H9 (cell line): ENCODE data around the gene ARMC10. TPM values are rescaled to one million over a fixed set of nuclear protein-coding genes. Genes with fewer than 3 reads are reported as not detected.

Source experiments
- DNase-seq: peaks from one replicate; pipeline ENCODE4 v3.0.0-alpha.2; 2017
- H2AFZ ChIP-seq: one replicate; pipeline ENCODE4 v1.6.1; 2013; ENCODE audit warnings: mild to moderate bottlenecking, low read length, control low read depth, moderate library complexity
- H2AK5ac ChIP-seq: 2 replicates; pipeline ENCODE4 v1.6.1; 2013; ENCODE audit warnings: low read length, control low read depth, mixed read lengths; ENCODE audit not compliant: insufficient read length
- H2BK120ac ChIP-seq: one replicate; pipeline ENCODE4 v1.6.1; 2013; ENCODE audit warnings: low read depth, mild to moderate bottlenecking, low read length, control low read depth, inconsistent platforms; ENCODE audit not compliant: poor library complexity, severe bottlenecking
- H2BK12ac ChIP-seq: 2 replicates; pipeline ENCODE4 v1.6.1; 2013; ENCODE audit warnings: low read length, control low read depth, mixed read lengths, low read depth; ENCODE audit not compliant: insufficient read length
- H2BK15ac ChIP-seq: 2 replicates; pipeline ENCODE4 v1.6.1; 2013; ENCODE audit warnings: low read depth, low read length, control low read depth
- H2BK20ac ChIP-seq: one replicate; pipeline ENCODE4 v1.6.1; 2013; ENCODE audit warnings: low read depth, mild to moderate bottlenecking, low read length, control low read depth, inconsistent platforms; ENCODE audit not compliant: poor library complexity, severe bottlenecking
- H2BK5ac ChIP-seq: 2 replicates; pipeline ENCODE4 v1.6.1; 2013; ENCODE audit warnings: low read length, control low read depth, mixed read lengths; ENCODE audit not compliant: insufficient read length
- H3K14ac ChIP-seq: 2 replicates; pipeline ENCODE4 v1.6.1; 2013; ENCODE audit warnings: low read length, control low read depth; ENCODE audit not compliant: insufficient read depth
- H3K18ac ChIP-seq: 2 replicates; pipeline ENCODE4 v1.6.1; 2013; ENCODE audit warnings: low read depth, mild to moderate bottlenecking, mixed read lengths, low read length, control low read depth; ENCODE audit not compliant: insufficient read length
- H3K23ac ChIP-seq: 2 replicates; pipeline ENCODE4 v1.6.1; 2013; ENCODE audit warnings: low read length, control low read depth, mixed read lengths, low read depth; ENCODE audit not compliant: insufficient read length
- H3K23me2 ChIP-seq: 2 replicates; pipeline ENCODE4 v1.6.1; 2013; ENCODE audit warnings: low read depth, mild to moderate bottlenecking, mixed read lengths, low read length, control low read depth; ENCODE audit not compliant: insufficient read length, poor library complexity, severe bottlenecking
- H3K27ac ChIP-seq: 2 replicates; pipeline ENCODE4 v1.5.1; 2013; ENCODE audit warnings: low read length, control low read depth, mixed read lengths, low read depth; ENCODE audit not compliant: insufficient read length
- H3K27me3 ChIP-seq: 2 replicates; pipeline ENCODE4 v1.6.1; 2013; ENCODE audit warnings: low read length, control low read depth, inconsistent platforms; ENCODE audit not compliant: insufficient read depth
- H3K4ac ChIP-seq: 2 replicates; pipeline ENCODE4 v1.6.1; 2013; ENCODE audit warnings: low read depth, mild to moderate bottlenecking, control low read depth, inconsistent platforms, low read length, moderate library complexity
- H3K4me1 ChIP-seq: 2 replicates; pipeline ENCODE4 v1.6.1; 2013; ENCODE audit warnings: low read length, control low read depth, inconsistent platforms; ENCODE audit not compliant: insufficient read depth
- H3K4me2 ChIP-seq: 2 replicates; pipeline ENCODE4 v1.6.1; 2013; ENCODE audit warnings: low read length, control low read depth, mixed read lengths; ENCODE audit not compliant: insufficient read length, insufficient read depth
- H3K56ac ChIP-seq: 2 replicates; pipeline ENCODE4 v1.6.1; 2013; ENCODE audit warnings: low read depth, mild to moderate bottlenecking, mixed read lengths, low read length, control low read depth; ENCODE audit not compliant: insufficient read length
- H3K79me1 ChIP-seq: 2 replicates; pipeline ENCODE4 v1.6.1; 2013; ENCODE audit warnings: low read depth, mild to moderate bottlenecking, moderate library complexity, low read length, control low read depth, inconsistent platforms; ENCODE audit not compliant: insufficient read depth, poor library complexity, severe bottlenecking
- H3K79me2 ChIP-seq: 2 replicates; pipeline ENCODE4 v1.6.1; 2013; ENCODE audit warnings: low read length, control low read depth, inconsistent platforms; ENCODE audit not compliant: insufficient read depth
- H3K9ac ChIP-seq: 2 replicates; pipeline ENCODE4 v1.6.1; 2013; ENCODE audit warnings: low read length, control low read depth, mixed read lengths; ENCODE audit not compliant: insufficient read length; ENCODE audit errors: extremely low read depth
- H3K9me3 ChIP-seq: one replicate; pipeline ENCODE4 v1.6.1; 2013; ENCODE audit warnings: low read depth, low read length, inconsistent platforms; ENCODE audit not compliant: control insufficient read depth
- H3T11ph ChIP-seq: one replicate; pipeline ENCODE4 v1.6.1; 2013; ENCODE audit warnings: mild to moderate bottlenecking, low read length, control low read depth, inconsistent platforms
- H4K20me1 ChIP-seq: one replicate; pipeline ENCODE4 v1.6.1; 2013; ENCODE audit not compliant: control insufficient read depth, insufficient read length, insufficient read depth
- H4K5ac ChIP-seq: 2 replicates; pipeline ENCODE4 v1.6.1; 2013; ENCODE audit warnings: low read depth, mild to moderate bottlenecking, mixed read lengths, low read length, control low read depth; ENCODE audit not compliant: insufficient read length
- H4K8ac ChIP-seq: replicated peaks from 2 replicates; pipeline ENCODE4 v1.6.1; 2013; ENCODE audit warnings: low read length, control low read depth, mixed read lengths, low read depth; ENCODE audit not compliant: insufficient read length
- H4K91ac ChIP-seq: 2 replicates; pipeline ENCODE4 v1.6.1; 2013; ENCODE audit warnings: low read depth, mild to moderate bottlenecking, moderate library complexity, mixed read lengths, low read length, control low read depth; ENCODE audit not compliant: insufficient read length
- H3K27ac Mint-ChIP-seq, 3 experiments: 2 replicates in 2 of 3; 3 replicates in 1 of 3; pipeline ENCODE4 v1.8.0; 2020 to 2021; ENCODE audit warnings: mixed read lengths in 3 of 3, mild to moderate bottlenecking in 1 of 3, moderate library complexity in 1 of 3
- H3K27me3 Mint-ChIP-seq: 2 replicates; pipeline ENCODE4 v1.8.0; 2021; ENCODE audit warnings: low read depth, mild to moderate bottlenecking, moderate library complexity, mixed read lengths
- H3K36me3 Mint-ChIP-seq, 3 experiments: 2 replicates in 2 of 3; 3 replicates in 1 of 3; pipeline ENCODE4 v1.8.0; 2020 to 2021; ENCODE audit warnings: low read depth in 3 of 3, mixed read lengths in 3 of 3; ENCODE audit not compliant: insufficient read depth in 1 of 3
- H3K4me1 Mint-ChIP-seq, 2 experiments: 2 replicates each; pipeline ENCODE4 v1.8.0; 2020; ENCODE audit warnings: mixed read lengths in 2 of 2
- H3K4me3 Mint-ChIP-seq, 2 experiments: 2 replicates in 1 of 2; 3 replicates in 1 of 2; pipeline ENCODE4 v1.8.0; 2020 to 2021; ENCODE audit warnings: mild to moderate bottlenecking in 2 of 2, mixed read lengths in 2 of 2, moderate library complexity in 1 of 2
- H3K9me3 Mint-ChIP-seq, 2 experiments: 2 replicates in 1 of 2; 3 replicates in 1 of 2; pipeline ENCODE4 v1.8.0; 2020; ENCODE audit warnings: mild to moderate bottlenecking in 2 of 2, mixed read lengths in 2 of 2, moderate library complexity in 1 of 2
- WGBS: extraction: QIAGEN DNeasy Blood & Tissue Kit; methylation state at CpG from one replicate; pipeline ENCODE4 v1.1.7; 2013; ENCODE audit warnings: missing lambda C conversion rate, low lambda C conversion rate, mixed read lengths; ENCODE audit not compliant: insufficient read length; ENCODE audit errors: extremely low coverage; 5-methylcytosine and 5-hydroxymethylcytosine counted together
- total RNA-seq: library from RNA; stranded (reverse); gene quantifications from 2 replicates; pipeline ENCODE4 v1.2.1, GENCODE V29; 2021
- TF ChIP-seq, protein P1 (sequence below): fragments of 200-600 bp; sonication (generic); conservative IDR thresholded peaks from 3 replicates; pipeline ENCODE4 v1.8.0; 2021; ENCODE audit warnings: antibody characterized with exemption, mild to moderate bottlenecking

The ARMC10 gene
- total RNA-seq, 1 experiment from 2014 or later: 46.8 TPM

DNA sequence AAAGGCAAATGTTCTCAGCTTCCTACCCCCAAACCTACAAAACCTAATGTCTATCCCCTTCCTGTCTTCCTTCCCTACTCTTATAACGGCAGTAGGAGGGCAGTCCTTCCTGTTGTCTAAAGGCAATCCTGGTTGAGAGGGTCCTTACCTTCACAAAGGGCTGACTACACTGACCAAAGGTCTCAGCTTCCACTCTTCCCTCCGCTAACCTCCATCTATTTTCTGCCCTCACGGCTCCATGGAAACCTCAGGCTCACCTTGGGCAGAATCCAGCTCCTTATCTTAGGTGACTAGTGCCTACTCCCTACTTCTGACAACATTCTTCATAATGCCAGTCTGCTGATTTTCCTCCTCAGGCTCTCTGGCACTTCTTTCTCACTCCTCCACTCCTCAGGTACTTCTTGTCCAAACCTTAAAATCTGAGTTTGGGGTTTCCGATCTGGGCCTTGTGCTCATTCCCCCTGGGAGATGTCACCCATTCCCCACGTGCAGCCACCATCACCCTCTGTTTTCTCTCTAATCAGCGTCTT is 886 bp upstream of the ARMC10 start:
- peak overlapping the region; percentile 86 for H3K4me2 ChIP-seq
- H3K9me3 ChIP-seq: no peaks in the 10 kb centered on the region
- H2BK15ac ChIP-seq: no peak overlapping the region
- H3K4ac ChIP-seq: no peak overlapping the region
- H4K91ac ChIP-seq: no peak overlapping the region
- no peaks in the 10 kb centered on the region for H3K27me3 ChIP-seq
- H3K23ac ChIP-seq: no peak overlapping the region
- no peak overlapping the region for H2BK120ac ChIP-seq
- peak overlapping the region; percentile 93 for H3K4me3 Mint-ChIP-seq
- no peak overlapping the region for H3K18ac ChIP-seq
- DNase-seq: no peak
- no peak overlapping the region for H2BK12ac ChIP-seq
- TF ChIP-seq, protein P1, sequence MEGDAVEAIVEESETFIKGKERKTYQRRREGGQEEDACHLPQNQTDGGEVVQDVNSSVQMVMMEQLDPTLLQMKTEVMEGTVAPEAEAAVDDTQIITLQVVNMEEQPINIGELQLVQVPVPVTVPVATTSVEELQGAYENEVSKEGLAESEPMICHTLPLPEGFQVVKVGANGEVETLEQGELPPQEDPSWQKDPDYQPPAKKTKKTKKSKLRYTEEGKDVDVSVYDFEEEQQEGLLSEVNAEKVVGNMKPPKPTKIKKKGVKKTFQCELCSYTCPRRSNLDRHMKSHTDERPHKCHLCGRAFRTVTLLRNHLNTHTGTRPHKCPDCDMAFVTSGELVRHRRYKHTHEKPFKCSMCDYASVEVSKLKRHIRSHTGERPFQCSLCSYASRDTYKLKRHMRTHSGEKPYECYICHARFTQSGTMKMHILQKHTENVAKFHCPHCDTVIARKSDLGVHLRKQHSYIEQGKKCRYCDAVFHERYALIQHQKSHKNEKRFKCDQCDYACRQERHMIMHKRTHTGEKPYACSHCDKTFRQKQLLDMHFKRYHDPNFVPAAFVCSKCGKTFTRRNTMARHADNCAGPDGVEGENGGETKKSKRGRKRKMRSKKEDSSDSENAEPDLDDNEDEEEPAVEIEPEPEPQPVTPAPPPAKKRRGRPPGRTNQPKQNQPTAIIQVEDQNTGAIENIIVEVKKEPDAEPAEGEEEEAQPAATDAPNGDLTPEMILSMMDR: no peak
- peaks cover 5 to 7% of the 10 kb centered on the region in 2 experiments; a peak in 3 of 5 replicates for H3K9me3 Mint-ChIP-seq
- H3T11ph ChIP-seq: no peak overlapping the region
- no peaks in the 10 kb centered on the region for H3K27me3 Mint-ChIP-seq
- peak overlapping the region in 2 of 3 experiments; percentile 2 to 91; a peak in 4 of 7 replicates for H3K27ac Mint-ChIP-seq
- H3K23me2 ChIP-seq: peaks cover 13% of the 10 kb centered on the region
- no peak overlapping the region for H2AFZ ChIP-seq
- H3K4me1 Mint-ChIP-seq: peaks cover 16 to 25% of the 10 kb centered on the region in 2 experiments
- H4K5ac ChIP-seq: no peak overlapping the region
- H4K20me1 ChIP-seq: no peaks in the 10 kb centered on the region
- H2BK5ac ChIP-seq: no peak overlapping the region
- no peak overlapping the region for H2AK5ac ChIP-seq
- peaks cover 3% of the 10 kb centered on the region; the same call in 1 of the 2 replicates for H3K79me2 ChIP-seq
- no peak overlapping the region for H3K14ac ChIP-seq
- no peak overlapping the region for H3K56ac ChIP-seq
- H3K36me3 Mint-ChIP-seq: peaks cover 12 to 18% (median 17%) of the 10 kb centered on the region in 3 experiments; a peak in 6 of 7 replicates
- H3K4me1 ChIP-seq: no peaks in the 10 kb centered on the region
- H3K9ac ChIP-seq: peak overlapping the region; percentile 10
- no CpG with 5 or more reads among the region's 6 CpGs for WGBS
- H4K8ac ChIP-seq: no peak overlapping the region
- H2BK20ac ChIP-seq: no peak overlapping the region
- no peaks in the 10 kb centered on the region for H3K79me1 ChIP-seq
- H3K27ac ChIP-seq: no peak overlapping the region
